IMR-90 (cell line): Measurements from ENCODE around the gene DNAJC5. TPM values are rescaled to one million over a fixed set of nuclear protein-coding genes. Genes with fewer than 3 reads are reported as not detected.
A peak's percentile ranks its signal among the peaks of the same experiment; 100 is the strongest.

Experiments
- ATAC-seq: fragments of 200-7000 bp; cut with Tn5 transposase; 2 replicates; pipeline ENCODE4 v1.9.1; 2020; ENCODE audit warnings: low read depth, mild to moderate bottlenecking, moderate library complexity
- BruUV-seq: library from RNA; stranded (reverse); fragments of 400-500 nt; replicated peaks from 2 replicates; lab custom pipeline; 2021; lab: Mats Ljungman, UMichigan
- CTCF ChIA-PET: fragments of 300-600 bp; formaldehyde crosslinking; extraction: SDS; loops from one replicate; lab custom pipeline; 2021; ENCODE audit warnings: antibody characterized with exemption; lab: Yijun Ruan, JAX
- POLR2A ChIA-PET: fragments of 300-600 bp; sonication (Branson Sonifier 250); formaldehyde crosslinking; loops from one replicate; lab custom pipeline; 2022; ENCODE audit warnings: antibody characterized with exemption; ENCODE audit not compliant: unreplicated experiment; lab: Charles Lee
- DNase-seq: peaks from one replicate; pipeline ENCODE4 v3.0.0; 2013
- H2AFZ ChIP-seq: replicated peaks from 2 replicates; pipeline ENCODE3; 2013; ENCODE audit warnings: low read length, mild to moderate bottlenecking; ENCODE audit not compliant: poor library complexity
- H2AK5ac ChIP-seq: 2 replicates; pipeline ENCODE4 v1.6.1; 2013; ENCODE audit warnings: low read depth, low read length, inconsistent platforms
- H2AK9ac ChIP-seq: replicated peaks from 2 replicates; pipeline ENCODE3; 2013; ENCODE audit warnings: mild to moderate bottlenecking, low read depth, low read length, moderate library complexity; ENCODE audit not compliant: poor library complexity
- H2BK120ac ChIP-seq: 2 replicates; pipeline ENCODE4 v1.6.1; 2013; ENCODE audit warnings: low read depth, low read length, inconsistent platforms
- H2BK15ac ChIP-seq: 3 replicates; pipeline ENCODE4 v1.6.1; 2013; ENCODE audit warnings: low read depth, low read length, inconsistent platforms
- H2BK20ac ChIP-seq: 2 replicates; pipeline ENCODE4 v1.6.1; 2013; ENCODE audit warnings: low read depth, mild to moderate bottlenecking, inconsistent platforms, low read length, moderate library complexity
- H2BK5ac ChIP-seq: 2 replicates; pipeline ENCODE4 v1.6.1; 2013; ENCODE audit warnings: mild to moderate bottlenecking, low read depth, low read length, inconsistent platforms; ENCODE audit not compliant: poor library complexity, severe bottlenecking
- H3K14ac ChIP-seq: replicated peaks from 2 replicates; pipeline ENCODE4 v1.6.1; 2013; ENCODE audit warnings: low read depth, low read length, inconsistent platforms
- H3K18ac ChIP-seq: 2 replicates; pipeline ENCODE4 v1.6.1; 2013; ENCODE audit warnings: low read depth, low read length, control low read depth
- H3K23ac ChIP-seq: 2 replicates; pipeline ENCODE4 v1.6.1; 2013; ENCODE audit warnings: low read depth, low read length, inconsistent platforms
- H3K27ac ChIP-seq: 2 replicates; pipeline ENCODE4 v1.5.1; 2013; ENCODE audit warnings: mild to moderate bottlenecking, control low read depth, low read length; ENCODE audit not compliant: insufficient read depth
- H3K27me3 ChIP-seq: 2 replicates; pipeline ENCODE4 v1.6.1; 2013; ENCODE audit warnings: low read length; ENCODE audit not compliant: control insufficient read depth, insufficient read depth
- H3K36me3 ChIP-seq: 2 replicates; pipeline ENCODE4 v1.6.1; 2013; ENCODE audit warnings: low read length, mixed read lengths; ENCODE audit not compliant: control insufficient read depth, insufficient read depth
- H3K4ac ChIP-seq: 2 replicates; pipeline ENCODE4 v1.6.1; 2013; ENCODE audit warnings: low read depth, low read length, inconsistent platforms
- H3K4me1 ChIP-seq: 2 replicates; pipeline ENCODE4 v1.6.1; 2013; ENCODE audit warnings: low read length, mixed read lengths; ENCODE audit not compliant: control insufficient read depth, insufficient read depth
- H3K4me2 ChIP-seq: 2 replicates; pipeline ENCODE4 v1.6.1; 2013; ENCODE audit warnings: low read depth, mild to moderate bottlenecking, control low read depth, low read length, moderate library complexity
- H3K4me3 ChIP-seq: 2 replicates; pipeline ENCODE4 v1.5.1; 2013; ENCODE audit warnings: low read depth, mild to moderate bottlenecking, control low read depth, low read length, moderate library complexity; ENCODE audit not compliant: insufficient read depth
- H3K56ac ChIP-seq: 2 replicates; pipeline ENCODE4 v1.6.1; 2013; ENCODE audit warnings: low read length, inconsistent platforms; ENCODE audit not compliant: insufficient read depth; ENCODE audit errors: extremely low read depth
- H3K79me1 ChIP-seq, 2 experiments: 2 replicates each; pipeline ENCODE4 v1.6.1; 2013; ENCODE audit warnings: low read length in 2 of 2, inconsistent platforms in 1 of 2, low read depth in 1 of 2
- H3K9ac ChIP-seq: 2 replicates; pipeline ENCODE4 v1.6.1; 2013; ENCODE audit warnings: low read depth, low read length, control low read depth
- H3K9me1 ChIP-seq: 2 replicates; pipeline ENCODE4 v1.6.1; 2013; ENCODE audit warnings: low read length, inconsistent platforms; ENCODE audit not compliant: insufficient read depth
- H3K9me3 ChIP-seq: 2 replicates; pipeline ENCODE4 v1.6.1; 2013; ENCODE audit warnings: low read length; ENCODE audit not compliant: control insufficient read depth, insufficient read depth
- H4K20me1 ChIP-seq: 2 replicates; pipeline ENCODE4 v1.6.1; 2013; ENCODE audit warnings: low read length, inconsistent platforms; ENCODE audit not compliant: insufficient read depth
- H4K5ac ChIP-seq: 2 replicates; pipeline ENCODE4 v1.6.1; 2013; ENCODE audit warnings: mild to moderate bottlenecking, low read depth, low read length, control low read depth
- H4K8ac ChIP-seq, 2 experiments: 2 replicates each; pipeline ENCODE4 v1.6.1; 2013; ENCODE audit warnings: low read depth in 2 of 2, low read length in 2 of 2, control low read depth in 1 of 2, inconsistent platforms in 1 of 2
- H4K91ac ChIP-seq: 2 replicates; pipeline ENCODE4 v1.6.1; 2013; ENCODE audit warnings: low read depth, low read length, inconsistent platforms; ENCODE audit not compliant: insufficient read depth
- BHLHE40 ChIP-seq: fragments of 150-350 bp; IDR thresholded peaks from 2 replicates; pipeline ENCODE4 v1.6.1; 2016; ENCODE audit warnings: mild to moderate bottlenecking, low read depth, low read length
- CEBPB ChIP-seq: IDR thresholded peaks from 2 replicates; pipeline ENCODE4 v1.6.1; 2012; ENCODE audit warnings: low read depth, low read length, improper control_type of control experiment
- CHD1 ChIP-seq: IDR thresholded peaks from 2 replicates; pipeline ENCODE4 v1.6.1; 2012; ENCODE audit warnings: low read depth, low read length, improper control_type of control experiment
- FOS ChIP-seq: fragments of 150-350 bp; IDR thresholded peaks from 2 replicates; pipeline ENCODE4 v1.6.1; 2016; ENCODE audit warnings: low read depth, low read length
- MAFK ChIP-seq: IDR thresholded peaks from 2 replicates; pipeline ENCODE4 v1.6.1; 2012; ENCODE audit warnings: low read depth, low read length, improper control_type of control experiment
- POLR2A ChIP-seq: IDR thresholded peaks from 2 replicates; pipeline ENCODE4 v1.6.1; 2012; ENCODE audit warnings: mild to moderate bottlenecking, low read depth, low read length
- RCOR1 ChIP-seq: IDR thresholded peaks from 2 replicates; pipeline ENCODE4 v1.6.1; 2012; ENCODE audit warnings: mild to moderate bottlenecking, low read length, improper control_type of control experiment; ENCODE audit not compliant: insufficient replicate concordance
- RFX5 ChIP-seq: IDR thresholded peaks from 2 replicates; pipeline ENCODE4 v1.8.0; 2012; ENCODE audit warnings: low read depth, mild to moderate bottlenecking, low read length, moderate library complexity
- SMC3 ChIP-seq: fragments of 150-350 bp; IDR thresholded peaks from 2 replicates; pipeline ENCODE4 v1.6.1; 2016; ENCODE audit warnings: low read depth, mild to moderate bottlenecking, antibody characterized with exemption, low read length, moderate library complexity
- WGBS, 2 experiments: methylation state at CpG; one replicate each; pipeline versions ENCODE4 v1.1.5 to v1.1.7; 2013; ENCODE audit warnings: missing lambda C conversion rate in 2 of 2; ENCODE audit not compliant: insufficient read length in 1 of 2; ENCODE audit errors: extremely low coverage in 2 of 2; 5-methylcytosine and 5-hydroxymethylcytosine counted together
- dilution Hi-C: fragments of 300-500 bp; cut with HindIII; formaldehyde crosslinking; loops from one replicate; pipeline ENCODE4 v1.14.3; 2018; ENCODE audit warnings: low sequenced_read_pairs; ENCODE audit not compliant: unreplicated experiment
- in situ Hi-C: fragments of 300-500 bp; cut with MboI; formaldehyde crosslinking; loops from 3 replicates; pipeline ENCODE4 v1.14.3; 2019; ENCODE audit warnings: low sequenced_read_pairs, inconsistent platforms, mixed read lengths
- intact Hi-C: fragments of 100-400 bp; cut with micrococcal nuclease; formaldehyde crosslinking; loops from 2 replicates; pipeline ENCODE4 v1.10.0; 2022
- polyA plus RNA-seq, 3 experiments: library from polyadenylated mRNA; depleted of rRNA; stranded (reverse); fragments of >200 nt; gene quantifications; 2 replicates each; pipeline ENCODE4 v1.2.3, GENCODE V29; 2012; ENCODE audit warnings: low replicate concordance in 1 of 3
- total RNA-seq: library from RNA; depleted of rRNA; stranded (reverse); fragments of >200 nt; gene quantifications from 2 replicates; pipeline ENCODE4 v1.2.3, GENCODE V29; 2012
- TF ChIP-seq, protein P1 (sequence below): conservative IDR thresholded peaks from 2 replicates; pipeline ENCODE4 v1.5.1; 2012; ENCODE audit warnings: mild to moderate bottlenecking, low read depth, low read length, improper control_type of control experiment
- TF ChIP-seq, protein P2 (sequence below): fragments of 150-350 bp; IDR thresholded peaks from 2 replicates; pipeline ENCODE4 v1.6.1; 2017; ENCODE audit warnings: mild to moderate bottlenecking, antibody characterized with exemption, low read length, low read depth

DNAJC5 gene
- total and polyA plus RNA-seq, 2 of the 4 experiments (the other 2 are of a cell fraction): 35.6 to 45.2 TPM

DNA sequence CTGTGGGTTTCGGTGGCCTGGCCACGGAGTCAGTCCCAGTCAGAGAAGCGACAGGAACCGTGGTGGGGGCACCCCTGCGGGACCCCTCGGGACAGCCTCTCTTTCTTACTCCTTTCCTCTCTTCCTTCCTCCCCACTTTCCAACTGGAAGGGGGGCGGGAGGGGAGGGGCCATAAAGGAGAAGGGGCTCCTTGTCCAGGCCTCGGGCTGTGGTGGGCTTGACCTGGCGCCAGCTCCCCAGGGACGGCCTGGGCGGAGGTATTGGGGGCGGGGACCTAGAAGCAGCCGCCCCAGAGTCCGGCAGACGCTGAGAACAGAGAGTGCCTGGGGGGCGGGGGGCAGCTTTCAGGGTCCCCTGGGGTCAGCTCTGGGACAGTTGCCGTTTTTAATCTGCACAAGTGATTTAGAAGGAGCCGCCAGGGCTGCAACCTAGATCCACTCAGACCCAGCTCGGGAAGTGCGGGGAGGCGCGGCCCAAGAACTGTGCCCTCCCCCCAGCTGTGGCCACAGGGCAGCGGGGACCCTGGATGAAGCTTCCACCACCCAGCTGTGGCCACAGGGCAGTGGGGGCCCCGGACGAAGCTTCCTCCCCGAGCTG is 40.1 kb upstream of the DNAJC5 start (continued):
- no peak for TF ChIP-seq BHLHE40

DNA sequence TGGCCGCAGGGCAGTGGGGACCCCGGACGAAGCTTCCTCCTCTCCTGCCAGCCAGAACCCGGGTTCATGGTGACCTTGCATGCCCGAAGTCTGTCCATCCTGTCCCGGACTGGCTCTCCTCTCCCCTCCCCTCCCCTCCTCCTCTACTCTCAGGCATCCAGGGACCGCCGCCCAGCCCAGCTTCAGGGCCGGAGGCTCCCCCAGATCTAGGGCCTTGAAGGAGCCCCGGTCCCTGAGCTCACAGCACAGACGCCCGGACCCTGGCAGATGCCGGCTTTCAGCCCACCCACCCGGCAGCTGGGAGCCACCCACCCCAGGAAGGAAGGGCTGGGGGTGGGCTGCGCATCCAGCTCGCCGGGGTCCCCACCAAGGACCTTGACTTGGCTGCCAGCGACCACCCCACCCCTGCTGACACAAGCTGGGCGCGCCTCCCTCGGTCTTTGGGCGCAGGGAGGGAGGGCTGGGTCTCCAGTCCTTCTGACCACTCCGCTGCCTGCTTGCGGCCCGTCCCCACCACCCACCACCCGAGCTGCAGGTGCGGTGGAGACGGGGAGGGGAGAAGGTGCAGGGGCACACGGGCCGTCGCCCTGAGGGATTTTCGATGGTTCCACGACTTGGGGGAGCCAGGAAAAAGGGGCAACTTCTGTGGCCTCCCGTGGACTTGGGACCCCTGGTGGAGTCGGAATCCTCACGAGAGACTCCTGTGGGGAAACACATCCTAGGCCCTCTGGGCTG is 39.4 kb upstream of the DNAJC5 start:
- peak overlapping the region; percentile 50; the same call in 1 of the 2 replicates for H2AK5ac ChIP-seq
- DNase-seq (no peak), ATAC-seq (peak; percentile 2; the same call in 1 of the 2 replicates)
- H3K23ac ChIP-seq: 0 out of 2 replicates have a peak overlapping the region, but pooled peaks have one; percentile 34
- no peaks in the 10 kb centered on the region for H3K79me1 ChIP-seq
- 43% methylated on average over 5 of the region's 36 CpGs; no CpG with 5 or more reads in 1 of the 2 experiments for WGBS, 2 experiments
- H3K9me1 ChIP-seq: no peaks in the 10 kb centered on the region
- H2BK120ac ChIP-seq: no peak overlapping the region
- H4K8ac ChIP-seq: 0 out of 4 replicates have a peak overlapping the region, but pooled peaks of 1 of the 2 experiments have one; percentile 39
- H2AFZ ChIP-seq: peak overlapping the region; percentile 78
- H2BK15ac ChIP-seq: no peak overlapping the region
- no peaks in the 10 kb centered on the region for H3K36me3 ChIP-seq
- H3K4ac ChIP-seq: no peak overlapping the region
- H3K18ac ChIP-seq: no peak overlapping the region; the same call in 1 of the 2 replicates
- H2BK5ac ChIP-seq: no peak overlapping the region
- no peak overlapping the region for H3K4me3 ChIP-seq
- intact Hi-C loops (no loop called here), dilution Hi-C loops (no loop called here), in situ Hi-C loops (loop anchor here (5.0 kb wide), 1 partner anchor 73 kb away; no protein-coding TSS in a partner anchor)
- H3K27ac ChIP-seq: no peak overlapping the region
- ChIA-PET CTCF (interaction anchor here (1.2 kb wide), 1 partner anchor 9 kb away, joined by 3 read pairs; no protein-coding TSS in a partner anchor), POLR2A (no interaction called here)
- H3K4me1 ChIP-seq: peaks cover 27% of the 10 kb centered on the region
- no peak overlapping the region for H4K91ac ChIP-seq
- no peak overlapping the region for H3K4me2 ChIP-seq
- peak overlapping the region; percentile 32; the same call in 1 of the 2 replicates for H4K5ac ChIP-seq
- H2BK20ac ChIP-seq: no peak overlapping the region
- no TSS peak for BruUV-seq
- H2AK9ac ChIP-seq: peak overlapping the region; percentile 70
- H3K9ac ChIP-seq: no peak overlapping the region
- H3K14ac ChIP-seq: no peak overlapping the region
- H3K56ac ChIP-seq: no peak overlapping the region
- H4K20me1 ChIP-seq: no peaks in the 10 kb centered on the region; the same call in 1 of the 2 replicates
- H3K9me3 ChIP-seq: no peaks in the 10 kb centered on the region
- no peaks in the 10 kb centered on the region; the same call in 1 of the 2 replicates for H3K27me3 ChIP-seq
- TF ChIP-seq RCOR1: no peak
- no peak for TF ChIP-seq MAFK
- TF ChIP-seq, protein P1, sequence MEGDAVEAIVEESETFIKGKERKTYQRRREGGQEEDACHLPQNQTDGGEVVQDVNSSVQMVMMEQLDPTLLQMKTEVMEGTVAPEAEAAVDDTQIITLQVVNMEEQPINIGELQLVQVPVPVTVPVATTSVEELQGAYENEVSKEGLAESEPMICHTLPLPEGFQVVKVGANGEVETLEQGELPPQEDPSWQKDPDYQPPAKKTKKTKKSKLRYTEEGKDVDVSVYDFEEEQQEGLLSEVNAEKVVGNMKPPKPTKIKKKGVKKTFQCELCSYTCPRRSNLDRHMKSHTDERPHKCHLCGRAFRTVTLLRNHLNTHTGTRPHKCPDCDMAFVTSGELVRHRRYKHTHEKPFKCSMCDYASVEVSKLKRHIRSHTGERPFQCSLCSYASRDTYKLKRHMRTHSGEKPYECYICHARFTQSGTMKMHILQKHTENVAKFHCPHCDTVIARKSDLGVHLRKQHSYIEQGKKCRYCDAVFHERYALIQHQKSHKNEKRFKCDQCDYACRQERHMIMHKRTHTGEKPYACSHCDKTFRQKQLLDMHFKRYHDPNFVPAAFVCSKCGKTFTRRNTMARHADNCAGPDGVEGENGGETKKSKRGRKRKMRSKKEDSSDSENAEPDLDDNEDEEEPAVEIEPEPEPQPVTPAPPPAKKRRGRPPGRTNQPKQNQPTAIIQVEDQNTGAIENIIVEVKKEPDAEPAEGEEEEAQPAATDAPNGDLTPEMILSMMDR: no peak
- no peak for TF ChIP-seq FOS
- TF ChIP-seq POLR2A: no peak
- no peak for TF ChIP-seq BHLHE40
- no peak for TF ChIP-seq SMC3
- TF ChIP-seq, protein P2, sequence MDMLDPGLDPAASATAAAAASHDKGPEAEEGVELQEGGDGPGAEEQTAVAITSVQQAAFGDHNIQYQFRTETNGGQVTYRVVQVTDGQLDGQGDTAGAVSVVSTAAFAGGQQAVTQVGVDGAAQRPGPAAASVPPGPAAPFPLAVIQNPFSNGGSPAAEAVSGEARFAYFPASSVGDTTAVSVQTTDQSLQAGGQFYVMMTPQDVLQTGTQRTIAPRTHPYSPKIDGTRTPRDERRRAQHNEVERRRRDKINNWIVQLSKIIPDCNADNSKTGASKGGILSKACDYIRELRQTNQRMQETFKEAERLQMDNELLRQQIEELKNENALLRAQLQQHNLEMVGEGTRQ: no peak
- no peak for TF ChIP-seq CHD1
- TF ChIP-seq RFX5: no peak
- TF ChIP-seq CEBPB: no peak
